Fibroblast of lung (primary cell): ENCODE measurements around the gene CAMTA1. TPM values are rescaled to one million over a fixed set of nuclear protein-coding genes. Genes with fewer than 3 reads are reported as not detected.
A peak's percentile ranks its signal among the peaks of the same experiment; 100 is the strongest.

Source experiments
- DNase-seq, 2 donors: peaks; one replicate each; pipeline versions ENCODE4 v3.0.0 to v3.0.0-alpha.2; 2010; ENCODE audit warnings: low read depth in 2 of 2
- H2AFZ ChIP-seq: 2 replicates; pipeline ENCODE4 v1.5.1; 2012; ENCODE audit warnings: low read length, control low read depth, inconsistent platforms
- H3K27ac ChIP-seq: 2 replicates; pipeline ENCODE4 v1.5.1; 2011; ENCODE audit warnings: low read length, control low read depth; ENCODE audit not compliant: insufficient read depth
- H3K27me3 ChIP-seq: 2 replicates; pipeline ENCODE4 v1.5.1; 2011; ENCODE audit warnings: mild to moderate bottlenecking, low read length; ENCODE audit not compliant: control insufficient read depth, insufficient read depth
- H3K36me3 ChIP-seq: 2 replicates; pipeline ENCODE4 v1.5.1; 2011; ENCODE audit warnings: low read length; ENCODE audit not compliant: control insufficient read depth, insufficient read depth
- H3K4me1 ChIP-seq: 2 replicates; pipeline ENCODE4 v1.5.1; 2011; ENCODE audit warnings: low read length; ENCODE audit not compliant: control insufficient read depth, insufficient read depth; ENCODE audit errors: extremely low read depth
- H3K4me2 ChIP-seq: 2 replicates; pipeline ENCODE4 v1.5.1; 2011; ENCODE audit warnings: low read length, control low read depth; ENCODE audit not compliant: insufficient read depth; ENCODE audit errors: extremely low read depth
- H3K4me3 ChIP-seq, 4 experiments: fragments of 200-600 bp in 1 of 4; sonication (generic) in 1 of 4; replicated peaks in 1 of 4; 2 replicates each; pipeline ENCODE4 v1.5.1; 2011 to 2016; ENCODE audit warnings: low read length in 4 of 4, low read depth in 3 of 4, mild to moderate bottlenecking in 3 of 4, control low read depth in 2 of 4, inconsistent platforms in 1 of 4, mixed read lengths in 1 of 4; ENCODE audit not compliant: insufficient read depth in 1 of 4; ENCODE audit errors: control extremely low read depth in 1 of 4
- H3K79me2 ChIP-seq: 2 replicates; pipeline ENCODE4 v1.5.1; 2012; ENCODE audit warnings: mild to moderate bottlenecking, low read length, inconsistent platforms; ENCODE audit not compliant: control insufficient read depth, insufficient read depth
- H3K9ac ChIP-seq: 2 replicates; pipeline ENCODE4 v1.5.1; 2011; ENCODE audit warnings: mild to moderate bottlenecking, low read length, control low read depth; ENCODE audit not compliant: insufficient read depth
- H3K9me3 ChIP-seq: 2 replicates; pipeline ENCODE4 v1.5.1; 2012; ENCODE audit warnings: low read depth, low read length; ENCODE audit not compliant: control insufficient read depth, insufficient read depth
- H4K20me1 ChIP-seq: 2 replicates; pipeline ENCODE4 v1.5.1; 2011; ENCODE audit warnings: low read length; ENCODE audit not compliant: control insufficient read depth, insufficient read depth; ENCODE audit errors: extremely low read depth
- CTCF ChIP-seq, 2 donors: IDR thresholded peaks in 1 of 2; conservative IDR thresholded peaks in 1 of 2; 1 replicate in 1 of 2; 2 replicates in 1 of 2; pipeline ENCODE4 v1.5.1; 2011 to 2012; ENCODE audit warnings: low read length in 2 of 2, control low read depth in 1 of 2, inconsistent platforms in 1 of 2, low read depth in 1 of 2, mild to moderate bottlenecking in 1 of 2
- EZH2 ChIP-seq: IDR thresholded peaks from 2 replicates; pipeline ENCODE4 v1.5.1; 2012; ENCODE audit warnings: low read length, control low read depth, mild to moderate bottlenecking; ENCODE audit errors: missing control alignments
- polyA plus RNA-seq, 2 donors: library from polyadenylated mRNA; depleted of rRNA in 1 of 2; stranded (reverse) in 1 of 2; unstranded in 1 of 2; fragments of >200 nt; gene quantifications; 2 replicates each; pipeline ENCODE4 v1.2.1, GENCODE V29; 2011 to 2012; ENCODE audit warnings: missing spikeins in 1 of 2
- total RNA-seq: library from RNA; depleted of rRNA; stranded (reverse); fragments of >200 nt; gene quantifications from 2 replicates; pipeline ENCODE4 v1.2.1, GENCODE V29; 2014

Gene CAMTA1
- total and polyA plus RNA-seq, 2 donors (not counting 1 experiment from before 2014, with no cell fraction given): 47.6 to 86.0 TPM

GRCh38 chr1:7528386-7529198, 743.3 kb downstream of the CAMTA1 start:
- no peaks in the 10 kb centered on the region for H3K4me1 ChIP-seq
- no peak overlapping the region for H3K9ac ChIP-seq
- no peaks in the 10 kb centered on the region for H4K20me1 ChIP-seq
- no peaks in the 10 kb centered on the region for H3K36me3 ChIP-seq
- no peaks in the 10 kb centered on the region for H3K9me3 ChIP-seq
- no peak overlapping the region for H3K4me3 ChIP-seq
- DNase-seq: peak in 1 of 2 donors; percentile 62
- H3K4me2 ChIP-seq: no peak overlapping the region
- TF ChIP-seq CTCF (conservative IDR thresholded peaks at IDR 0.05 in 1 of 2, IDR thresholded peaks at IDR 0.05 in 1 of 2; ENCODE audit: low read depth in 1 of 2, low read length in 2 of 2): no peak
- no peak for TF ChIP-seq EZH2
- H3K79me2 ChIP-seq: no peaks in the 10 kb centered on the region
- H3K27me3 ChIP-seq: no peaks in the 10 kb centered on the region
- H3K27ac ChIP-seq: no peak overlapping the region
- no peak overlapping the region for H2AFZ ChIP-seq

GRCh38 chr1:7529917-7530316, 744.7 kb downstream of the CAMTA1 start:
- TF ChIP-seq EZH2 (no peak), CTCF (conservative IDR thresholded peaks at IDR 0.05 in 1 of 2, IDR thresholded peaks at IDR 0.05 in 1 of 2; ENCODE audit: low read depth in 1 of 2, low read length in 2 of 2) (no peak)
- H3K36me3 ChIP-seq: no peaks in the 10 kb centered on the region
- DNase-seq: no peak
- H2AFZ ChIP-seq: no peak overlapping the region
- no peak overlapping the region for H3K27ac ChIP-seq
- H3K4me2 ChIP-seq: no peak overlapping the region
- no peaks in the 10 kb centered on the region for H3K79me2 ChIP-seq
- H3K9me3 ChIP-seq: no peaks in the 10 kb centered on the region
- no peaks in the 10 kb centered on the region for H4K20me1 ChIP-seq
- no peaks in the 10 kb centered on the region for H3K4me1 ChIP-seq
- H3K4me3 ChIP-seq: no peak overlapping the region
- H3K27me3 ChIP-seq: no peaks in the 10 kb centered on the region
- H3K9ac ChIP-seq: no peak overlapping the region

GRCh38 chr1:7531562-7532340, 746.5 kb downstream of the CAMTA1 start:
- Histone ChIP-seq H4K20me1 (no peaks in the 10 kb centered on the region), H3K27me3 (no peaks in the 10 kb centered on the region), H3K4me2 (no peak overlapping the region), H3K36me3 (no peaks in the 10 kb centered on the region), H3K9me3 (no peaks in the 10 kb centered on the region), H3K9ac (no peak overlapping the region), H3K4me1 (no peaks in the 10 kb centered on the region), H3K79me2 (no peaks in the 10 kb centered on the region), H2AFZ (no peak overlapping the region), H3K4me3 (no peak overlapping the region), H3K27ac (no peak overlapping the region)
- no peak for TF ChIP-seq EZH2
- TF ChIP-seq CTCF (conservative IDR thresholded peaks at IDR 0.05 in 1 of 2, IDR thresholded peaks at IDR 0.05 in 1 of 2; ENCODE audit: low read depth in 1 of 2, low read length in 2 of 2): no peak
- DNase-seq: no peak
